Neural cell (in vitro differentiated cells): ENCODE results near the gene NR2C1.

Experiments
- CTCF ChIP-seq: fragments of 450-650 bp; IDR thresholded peaks from 2 replicates; pipeline ENCODE4 v1.5.1; 2014; ENCODE audit warnings: antibody characterized with exemption, mild to moderate bottlenecking, moderate library complexity; ENCODE audit not compliant: poor library complexity, severe bottlenecking
- EP300 ChIP-seq: fragments of 450-650 bp; conservative IDR thresholded peaks from 2 replicates; pipeline ENCODE4 v1.6.1; 2014; ENCODE audit warnings: antibody characterized with exemption, mild to moderate bottlenecking, moderate library complexity; ENCODE audit not compliant: poor library complexity, severe bottlenecking
- RAD21 ChIP-seq: fragments of 450-650 bp; conservative IDR thresholded peaks from 2 replicates; pipeline ENCODE4 v1.6.1; 2014; ENCODE audit warnings: antibody characterized with exemption, mild to moderate bottlenecking, moderate library complexity
- SMC3 ChIP-seq: fragments of 450-650 bp; conservative IDR thresholded peaks from 2 replicates; pipeline ENCODE4 v1.6.1; 2014; ENCODE audit warnings: antibody characterized with exemption, mild to moderate bottlenecking, moderate library complexity; ENCODE audit not compliant: poor library complexity
- TF ChIP-seq, protein P1 (sequence below): IDR thresholded peaks from 2 replicates; pipeline ENCODE4 v1.6.1; 2012; ENCODE audit warnings: borderline replicate concordance

DNA sequence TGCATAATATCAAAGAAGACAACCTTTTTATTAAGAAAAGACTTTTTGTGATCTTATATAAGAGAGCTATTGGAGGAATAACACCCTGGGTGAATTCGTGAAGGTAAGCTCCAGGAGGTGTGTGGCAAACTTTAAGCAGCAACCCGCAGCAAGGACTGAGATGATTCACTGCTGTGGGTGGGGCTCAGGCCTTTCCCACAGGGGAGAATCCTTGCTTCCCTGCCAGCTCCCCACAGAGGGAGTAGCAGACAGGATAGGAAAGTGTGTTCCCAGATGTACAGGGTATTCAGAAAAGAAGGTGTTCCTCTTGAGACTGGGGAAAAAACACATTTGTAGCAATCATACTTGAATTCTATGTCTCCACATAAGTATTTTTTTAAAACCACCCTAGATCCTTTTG lies 79.1 kb downstream of the NR2C1 start:
- TF ChIP-seq CTCF (no peak), SMC3 (no peak), EP300 (no peak), RAD21 (no peak)
- TF ChIP-seq, protein P1, sequence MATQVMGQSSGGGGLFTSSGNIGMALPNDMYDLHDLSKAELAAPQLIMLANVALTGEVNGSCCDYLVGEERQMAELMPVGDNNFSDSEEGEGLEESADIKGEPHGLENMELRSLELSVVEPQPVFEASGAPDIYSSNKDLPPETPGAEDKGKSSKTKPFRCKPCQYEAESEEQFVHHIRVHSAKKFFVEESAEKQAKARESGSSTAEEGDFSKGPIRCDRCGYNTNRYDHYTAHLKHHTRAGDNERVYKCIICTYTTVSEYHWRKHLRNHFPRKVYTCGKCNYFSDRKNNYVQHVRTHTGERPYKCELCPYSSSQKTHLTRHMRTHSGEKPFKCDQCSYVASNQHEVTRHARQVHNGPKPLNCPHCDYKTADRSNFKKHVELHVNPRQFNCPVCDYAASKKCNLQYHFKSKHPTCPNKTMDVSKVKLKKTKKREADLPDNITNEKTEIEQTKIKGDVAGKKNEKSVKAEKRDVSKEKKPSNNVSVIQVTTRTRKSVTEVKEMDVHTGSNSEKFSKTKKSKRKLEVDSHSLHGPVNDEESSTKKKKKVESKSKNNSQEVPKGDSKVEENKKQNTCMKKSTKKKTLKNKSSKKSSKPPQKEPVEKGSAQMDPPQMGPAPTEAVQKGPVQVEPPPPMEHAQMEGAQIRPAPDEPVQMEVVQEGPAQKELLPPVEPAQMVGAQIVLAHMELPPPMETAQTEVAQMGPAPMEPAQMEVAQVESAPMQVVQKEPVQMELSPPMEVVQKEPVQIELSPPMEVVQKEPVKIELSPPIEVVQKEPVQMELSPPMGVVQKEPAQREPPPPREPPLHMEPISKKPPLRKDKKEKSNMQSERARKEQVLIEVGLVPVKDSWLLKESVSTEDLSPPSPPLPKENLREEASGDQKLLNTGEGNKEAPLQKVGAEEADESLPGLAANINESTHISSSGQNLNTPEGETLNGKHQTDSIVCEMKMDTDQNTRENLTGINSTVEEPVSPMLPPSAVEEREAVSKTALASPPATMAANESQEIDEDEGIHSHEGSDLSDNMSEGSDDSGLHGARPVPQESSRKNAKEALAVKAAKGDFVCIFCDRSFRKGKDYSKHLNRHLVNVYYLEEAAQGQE = no peak
